HCT116 (cell line): ENCODE data around the gene TNFAIP3.
"Not testable (repeated sequence)": the region's sequence is repeated elsewhere in the genome, so short reads cannot be mapped to it uniquely, and the experiment has no call there.

Source experiments
- EGR1 ChIP-seq: IDR thresholded peaks from 2 replicates; pipeline ENCODE4 v1.6.1; 2012; ENCODE audit warnings: low read depth
- EZH2 ChIP-seq: fragments of 200-600 bp; sonication (generic); IDR thresholded peaks from 2 replicates; pipeline ENCODE4 v1.6.1; 2017; ENCODE audit warnings: antibody characterized with exemption, mixed run types
- EZH2phosphoT487 ChIP-seq: fragments of 200-600 bp; IDR thresholded peaks from 2 replicates; pipeline ENCODE4 v1.6.1; 2018; ENCODE audit warnings: antibody characterized with exemption, borderline replicate concordance
- POLR2A ChIP-seq: IDR thresholded peaks from 2 replicates; pipeline ENCODE4 v1.7.0; 2011; ENCODE audit warnings: borderline replicate concordance; ENCODE audit not compliant: insufficient read depth, insufficient read length; ENCODE audit errors: extremely low read depth
- RAD21 ChIP-seq: IDR thresholded peaks from 2 replicates; pipeline ENCODE4 v1.6.1; 2012; ENCODE audit warnings: low read depth, mild to moderate bottlenecking
- TF ChIP-seq, protein P1 (sequence below), 3 experiments: fragments of 200-600 bp in 1 of 3; sonication (generic) in 1 of 3; IDR thresholded peaks in 2 of 3; conservative IDR thresholded peaks in 1 of 3; 2 replicates each; pipeline ENCODE4 v1.5.1; 2012 to 2017; ENCODE audit warnings: low read depth in 2 of 3, low read length in 2 of 3, antibody characterized with exemption in 1 of 3, borderline replicate concordance in 1 of 3, control low read depth in 1 of 3, mild to moderate bottlenecking in 1 of 3, mixed read lengths in 1 of 3, mixed run types in 1 of 3, moderate library complexity in 1 of 3; ENCODE audit not compliant: insufficient read depth in 1 of 3
- TF ChIP-seq, protein P2 (sequence below): IDR thresholded peaks from 2 replicates; pipeline ENCODE4 v1.6.1; 2012

DNA sequence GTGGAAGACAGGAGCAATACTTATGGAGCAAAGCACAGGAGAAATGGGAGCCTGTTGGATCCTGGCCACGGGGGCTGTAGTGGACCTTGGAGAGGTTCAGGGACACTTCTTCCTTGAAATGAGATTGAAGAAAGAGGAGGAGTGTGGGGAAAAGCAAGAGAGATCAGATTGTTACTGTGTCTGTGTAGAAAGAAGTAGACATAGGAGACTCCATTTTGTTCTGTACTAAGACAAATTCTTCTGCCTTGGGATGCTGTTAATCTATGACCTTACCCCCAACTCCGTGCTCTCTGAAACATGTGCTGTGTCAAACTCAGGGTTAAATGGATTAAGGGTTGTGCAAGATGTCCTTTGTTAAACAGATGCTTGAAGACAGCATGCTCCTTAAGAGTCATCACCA lies 22.7 kb upstream of the TNFAIP3 start:
- TF ChIP-seq, protein P1, sequence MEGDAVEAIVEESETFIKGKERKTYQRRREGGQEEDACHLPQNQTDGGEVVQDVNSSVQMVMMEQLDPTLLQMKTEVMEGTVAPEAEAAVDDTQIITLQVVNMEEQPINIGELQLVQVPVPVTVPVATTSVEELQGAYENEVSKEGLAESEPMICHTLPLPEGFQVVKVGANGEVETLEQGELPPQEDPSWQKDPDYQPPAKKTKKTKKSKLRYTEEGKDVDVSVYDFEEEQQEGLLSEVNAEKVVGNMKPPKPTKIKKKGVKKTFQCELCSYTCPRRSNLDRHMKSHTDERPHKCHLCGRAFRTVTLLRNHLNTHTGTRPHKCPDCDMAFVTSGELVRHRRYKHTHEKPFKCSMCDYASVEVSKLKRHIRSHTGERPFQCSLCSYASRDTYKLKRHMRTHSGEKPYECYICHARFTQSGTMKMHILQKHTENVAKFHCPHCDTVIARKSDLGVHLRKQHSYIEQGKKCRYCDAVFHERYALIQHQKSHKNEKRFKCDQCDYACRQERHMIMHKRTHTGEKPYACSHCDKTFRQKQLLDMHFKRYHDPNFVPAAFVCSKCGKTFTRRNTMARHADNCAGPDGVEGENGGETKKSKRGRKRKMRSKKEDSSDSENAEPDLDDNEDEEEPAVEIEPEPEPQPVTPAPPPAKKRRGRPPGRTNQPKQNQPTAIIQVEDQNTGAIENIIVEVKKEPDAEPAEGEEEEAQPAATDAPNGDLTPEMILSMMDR (IDR thresholded peaks at IDR 0.05 in 2 of 3, conservative IDR thresholded peaks at IDR 0.05 in 1 of 3; ENCODE audit: borderline replicate concordance in 1 of 3, insufficient read depth in 1 of 3, low read depth in 2 of 3, low read length in 2 of 3) = not testable (repeated sequence)
- TF ChIP-seq, protein P2, sequence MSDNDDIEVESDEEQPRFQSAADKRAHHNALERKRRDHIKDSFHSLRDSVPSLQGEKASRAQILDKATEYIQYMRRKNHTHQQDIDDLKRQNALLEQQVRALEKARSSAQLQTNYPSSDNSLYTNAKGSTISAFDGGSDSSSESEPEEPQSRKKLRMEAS = not testable (repeated sequence)
- TF ChIP-seq POLR2A, RAD21, EZH2phosphoT487, EZH2, EGR1: not testable (repeated sequence)
